ENCODE results near the gene SKAP1. TPM values are rescaled to one million over a fixed set of nuclear protein-coding genes. Genes with fewer than 3 reads are reported as not detected.
A peak's percentile ranks its signal among the peaks of the same experiment; 100 is the strongest.

The SKAP1 gene
- total and polyA plus RNA-seq, 2 of the 13 experiments (the other 11 are each of a cell fraction or from before 2014, with no cell fraction given): 0.21 TPM; not detected in 1

- TF ChIP-seq ZBTB37 (CRISPR knock-in tag; IDR thresholded peaks at IDR 0.05): no peak; the same call in 1 of the 2 replicates
- TF ChIP-seq ZNF343 (CRISPR knock-in tag; IDR thresholded peaks at IDR 0.05): no peak
- TF ChIP-seq ZNF264 (CRISPR knock-in tag; IDR thresholded peaks at IDR 0.05): no peak; the same call in 1 of the 2 replicates
- no peak for TF ChIP-seq SMC3 (IDR thresholded peaks at IDR 0.05; ENCODE audit: low read length)
- no peak for TF ChIP-seq ZBTB1 (CRISPR knock-in tag; IDR thresholded peaks at IDR 0.05; ENCODE audit: borderline replicate concordance)
- peak; percentile 60 for TF ChIP-seq ELF3 (CRISPR knock-in tag; IDR thresholded peaks at IDR 0.05)
- peak; percentile 58; the same call in 1 of the 2 replicates for TF ChIP-seq TARDBP (CRISPR knock-in tag; IDR thresholded peaks at IDR 0.05)
- peak; percentile 99 for TF ChIP-seq HNRNPLL (IDR thresholded peaks at IDR 0.05; ENCODE audit: low read depth, low read length, poor library complexity, severe bottlenecking)
- TF ChIP-seq TBX2 (CRISPR knock-in tag; IDR thresholded peaks at IDR 0.05; ENCODE audit: borderline replicate concordance): peak; percentile 100
- TF ChIP-seq ZNF326 (CRISPR knock-in tag; IDR thresholded peaks at IDR 0.05; ENCODE audit: borderline replicate concordance): no peak
- peak; percentile 98 for TF ChIP-seq HNF1B (CRISPR knock-in tag; IDR thresholded peaks at IDR 0.05)
- TF ChIP-seq ZNF597 (CRISPR knock-in tag; IDR thresholded peaks at IDR 0.05): no peak
- TF ChIP-seq MTF2 (CRISPR knock-in tag; IDR thresholded peaks at IDR 0.05; ENCODE audit: borderline replicate concordance): peak; percentile 15; the same call in 1 of the 2 replicates
- 0 out of 2 replicates have a peak, but pooled peaks have one; percentile 26 for TF ChIP-seq ZNF512B (CRISPR knock-in tag; IDR thresholded peaks at IDR 0.05; ENCODE audit: borderline replicate concordance)
- no peak; the same call in 1 of the 2 replicates for TF ChIP-seq ZNF746 (CRISPR knock-in tag; IDR thresholded peaks at IDR 0.05)
- TF ChIP-seq ZSCAN5A (CRISPR knock-in tag; IDR thresholded peaks at IDR 0.05; ENCODE audit: borderline replicate concordance): no peak
- TF ChIP-seq CBFB (CRISPR knock-in tag; IDR thresholded peaks at IDR 0.05): no peak
- TF ChIP-seq JUND (CRISPR knock-in tag; IDR thresholded peaks at IDR 0.05): no peak
- TF ChIP-seq YEATS4 (CRISPR knock-in tag; IDR thresholded peaks at IDR 0.05; ENCODE audit: borderline replicate concordance): peak; percentile 89
These were observed 322.6 kb downstream of the SKAP1 start, which contains the start of gene SNX11 (continued) for GRCh38 chr17:48107137-48108055.

All from HepG2 (cell line).